ENCODE data around the gene TNFRSF9. TPM values are rescaled to one million over a fixed set of nuclear protein-coding genes. Genes with fewer than 3 reads are reported as not detected.

Gene TNFRSF9
- polyA plus RNA-seq, 1 experiment, result 0.94 TPM

DNA sequence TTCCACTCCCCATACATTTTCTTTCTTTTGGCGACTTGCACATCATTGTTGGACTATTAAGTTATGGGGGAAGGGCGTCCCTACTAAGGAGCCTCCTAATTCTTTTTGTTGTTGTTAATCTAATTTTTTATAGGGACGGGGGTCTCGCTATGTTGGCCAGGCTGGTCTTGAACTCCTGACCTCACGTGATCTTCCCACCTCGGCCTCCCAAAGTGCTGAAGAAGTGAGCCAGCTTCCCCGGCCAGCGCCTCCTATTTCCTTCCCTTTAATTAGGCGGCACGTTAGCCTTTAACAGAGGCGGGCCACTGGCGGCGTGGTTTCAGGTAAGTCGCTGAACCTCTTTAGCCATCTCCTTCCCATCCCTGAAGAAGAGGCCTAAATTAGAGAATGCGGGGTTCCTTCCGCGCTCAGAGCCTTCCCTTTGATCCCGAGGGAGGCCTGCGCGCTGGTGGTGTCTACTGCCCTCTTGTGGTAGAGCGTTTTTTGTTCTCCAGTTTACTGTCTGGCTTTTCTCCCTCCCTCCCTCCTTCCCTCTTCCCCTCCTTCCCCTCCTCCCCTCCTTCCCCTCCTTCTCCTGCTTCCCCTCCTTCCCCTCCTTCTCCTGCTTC is 38.1 kb downstream of the TNFRSF9 start:
- CTCF ChIA-PET, result interaction anchor here (0.7 to 4.8 kb wide), 11 partner anchors 10 to 238 kb away, joined by 3 to 34 read pairs (median 5); no protein-coding TSS in a partner anchor
- TF ChIP-seq, protein P1, sequence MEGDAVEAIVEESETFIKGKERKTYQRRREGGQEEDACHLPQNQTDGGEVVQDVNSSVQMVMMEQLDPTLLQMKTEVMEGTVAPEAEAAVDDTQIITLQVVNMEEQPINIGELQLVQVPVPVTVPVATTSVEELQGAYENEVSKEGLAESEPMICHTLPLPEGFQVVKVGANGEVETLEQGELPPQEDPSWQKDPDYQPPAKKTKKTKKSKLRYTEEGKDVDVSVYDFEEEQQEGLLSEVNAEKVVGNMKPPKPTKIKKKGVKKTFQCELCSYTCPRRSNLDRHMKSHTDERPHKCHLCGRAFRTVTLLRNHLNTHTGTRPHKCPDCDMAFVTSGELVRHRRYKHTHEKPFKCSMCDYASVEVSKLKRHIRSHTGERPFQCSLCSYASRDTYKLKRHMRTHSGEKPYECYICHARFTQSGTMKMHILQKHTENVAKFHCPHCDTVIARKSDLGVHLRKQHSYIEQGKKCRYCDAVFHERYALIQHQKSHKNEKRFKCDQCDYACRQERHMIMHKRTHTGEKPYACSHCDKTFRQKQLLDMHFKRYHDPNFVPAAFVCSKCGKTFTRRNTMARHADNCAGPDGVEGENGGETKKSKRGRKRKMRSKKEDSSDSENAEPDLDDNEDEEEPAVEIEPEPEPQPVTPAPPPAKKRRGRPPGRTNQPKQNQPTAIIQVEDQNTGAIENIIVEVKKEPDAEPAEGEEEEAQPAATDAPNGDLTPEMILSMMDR (IDR thresholded peaks at IDR 0.05; ENCODE audit: low read depth, low read length), result peak; percentile 79
- Histone ChIP-seq H3K4me3 (ENCODE audit: low read depth, low read length) (no peak overlapping the region), H3K9me3 (ENCODE audit: control insufficient read depth, insufficient read depth, low read length) (no peaks in the 10 kb centered on the region), H3K27ac (ENCODE audit: low read depth, low read length) (no peak overlapping the region), H3K27me3 (ENCODE audit: control insufficient read depth, insufficient read depth, low read length) (no peaks in the 10 kb centered on the region)
- POLR2A ChIA-PET, result no interaction called here
- peak; percentile 46 for DNase-seq (ENCODE audit: low read depth, low spot score)

DNA sequence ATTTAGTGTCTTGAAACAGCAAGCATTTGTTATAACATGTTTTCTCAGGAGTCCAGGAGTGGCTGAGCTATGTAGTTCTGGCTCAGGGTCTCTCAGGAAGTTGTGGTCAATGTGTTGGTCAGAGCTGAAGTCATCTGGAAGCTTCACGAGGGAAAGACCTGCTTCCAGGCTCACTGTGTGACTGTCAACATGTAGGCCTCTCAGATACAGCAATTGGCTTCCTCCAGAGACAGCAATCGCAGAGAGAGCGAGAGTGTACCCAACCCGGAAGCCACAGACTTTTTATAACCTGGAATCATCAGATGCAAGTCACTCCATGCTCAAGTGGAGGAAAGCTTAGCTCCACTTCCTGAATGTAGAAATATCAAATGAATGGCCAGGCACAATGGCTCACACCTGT is 40.9 kb downstream of the TNFRSF9 start:
- Histone ChIP-seq H3K4me3 (ENCODE audit: low read depth, low read length) (no peak overlapping the region), H3K9me3 (ENCODE audit: control insufficient read depth, insufficient read depth, low read length) (no peaks in the 10 kb centered on the region), H3K27ac (ENCODE audit: low read depth, low read length) (no peak overlapping the region), H3K27me3 (ENCODE audit: control insufficient read depth, insufficient read depth, low read length) (no peaks in the 10 kb centered on the region)
- CTCF ChIA-PET, result interaction anchor here (1.0 to 4.8 kb wide), 2 partner anchors 146 to 232 kb away, joined by 3 to 34 read pairs; no protein-coding TSS in a partner anchor
- no peak for DNase-seq (ENCODE audit: low read depth, low spot score)
- TF ChIP-seq, protein P1 (IDR thresholded peaks at IDR 0.05; ENCODE audit: low read depth, low read length), result no peak
- POLR2A ChIA-PET, result no interaction called here

DNA sequence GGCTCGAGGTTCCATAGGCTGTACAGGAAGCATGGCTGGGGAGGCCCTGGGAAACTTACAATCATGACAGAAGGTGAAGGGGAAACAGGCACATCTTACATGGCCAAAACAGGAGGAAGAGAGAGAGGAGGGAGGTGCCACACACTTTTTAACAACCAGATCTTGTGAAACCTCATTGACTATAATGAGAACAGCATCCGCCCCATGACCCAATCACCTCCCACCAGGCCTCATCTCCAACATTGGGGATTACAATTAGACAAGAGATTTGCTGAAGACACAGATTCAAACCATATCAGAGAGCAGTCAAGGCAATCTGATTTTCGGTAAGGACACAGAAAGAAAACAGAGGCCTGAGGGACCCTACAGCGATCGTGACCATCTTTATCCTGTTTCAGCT is 41.7 kb downstream of the TNFRSF9 start:
- ChIA-PET POLR2A (no interaction called here), CTCF (interaction anchor here (4.8 kb wide), 1 partner anchor 231 kb away, joined by 34 read pairs; no protein-coding TSS in a partner anchor)
- TF ChIP-seq, protein P1 (IDR thresholded peaks at IDR 0.05; ENCODE audit: low read depth, low read length), result no peak
- Histone ChIP-seq H3K27me3 (ENCODE audit: control insufficient read depth, insufficient read depth, low read length) (no peaks in the 10 kb centered on the region), H3K4me3 (ENCODE audit: low read depth, low read length) (no peak overlapping the region), H3K27ac (ENCODE audit: low read depth, low read length) (no peak overlapping the region), H3K9me3 (ENCODE audit: control insufficient read depth, insufficient read depth, low read length) (no peaks in the 10 kb centered on the region)
- DNase-seq (ENCODE audit: low read depth, low spot score), result no peak

DNA sequence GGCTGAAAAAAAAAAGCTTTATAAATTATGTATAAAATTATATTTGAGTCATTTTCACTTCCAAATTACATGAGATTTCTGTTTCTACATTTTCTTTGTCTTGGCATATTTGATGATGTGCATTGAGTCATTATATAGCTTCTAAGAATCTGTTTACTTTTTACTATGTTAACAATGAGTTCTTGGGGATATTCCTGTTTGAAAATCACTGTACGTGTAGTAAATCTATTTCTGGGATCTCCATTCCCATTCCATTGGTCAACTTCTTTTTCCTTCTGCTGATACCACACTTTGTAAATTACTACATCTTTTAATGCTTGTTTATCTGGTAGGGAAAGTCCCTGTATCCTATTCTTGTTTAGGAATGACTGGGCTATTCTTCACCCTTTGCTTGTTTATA is 43.6 kb downstream of the TNFRSF9 start:
- DNase-seq (ENCODE audit: low read depth, low spot score), result no peak
- TF ChIP-seq, protein P1 (IDR thresholded peaks at IDR 0.05; ENCODE audit: low read depth, low read length), result no peak

DNA sequence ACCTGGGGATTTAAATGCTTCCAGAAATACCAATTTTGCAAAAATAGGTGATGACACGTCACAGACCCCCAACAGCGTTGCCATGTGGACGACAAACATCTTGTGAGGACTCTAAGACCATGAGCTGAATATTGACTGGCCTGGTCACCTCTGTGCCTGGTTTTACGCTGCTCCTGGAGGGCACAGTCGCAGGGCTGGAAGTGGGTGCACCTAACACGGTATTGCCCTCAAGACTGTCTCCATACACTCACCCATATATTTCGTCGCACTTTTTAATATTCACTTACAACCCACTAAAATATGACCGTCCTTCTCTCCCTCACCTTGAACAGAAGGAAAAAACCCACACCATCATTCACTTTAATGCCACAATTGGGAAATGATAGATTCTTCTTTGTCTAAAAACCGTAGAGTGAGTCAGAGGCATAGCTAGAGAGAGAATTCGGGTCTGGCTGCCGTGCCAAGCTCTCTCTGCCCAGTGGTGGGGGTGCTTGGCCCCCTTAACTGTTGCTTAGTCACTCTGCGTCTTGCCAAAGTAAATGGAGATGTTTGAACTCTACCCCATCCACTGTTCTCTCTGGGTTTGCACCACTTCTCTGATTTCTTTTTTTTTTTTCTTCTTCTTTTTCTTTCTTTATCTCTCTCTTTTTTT is 47.0 kb downstream of the TNFRSF9 start:
- TF ChIP-seq, protein P1 (IDR thresholded peaks at IDR 0.05; ENCODE audit: low read depth, low read length), result no peak
- H3K27ac ChIP-seq (ENCODE audit: low read depth, low read length), result no peak overlapping the region

More for the DNA sequence above, 43.6 kb downstream of the TNFRSF9 start:
- no peak overlapping the region for H3K27ac ChIP-seq (ENCODE audit: low read depth, low read length)
- POLR2A ChIA-PET, result no interaction called here
- no peaks in the 10 kb centered on the region for H3K27me3 ChIP-seq (ENCODE audit: control insufficient read depth, insufficient read depth, low read length)
- no peak overlapping the region for H3K4me3 ChIP-seq (ENCODE audit: low read depth, low read length)
- H3K9me3 ChIP-seq (ENCODE audit: control insufficient read depth, insufficient read depth, low read length), result no peaks in the 10 kb centered on the region
- CTCF ChIA-PET, result interaction anchor here (1.1 to 1.2 kb wide), 2 partner anchors 145 to 229 kb away, joined by 4 to 5 read pairs; no protein-coding TSS in a partner anchor

More for the DNA sequence above, 47.0 kb downstream of the TNFRSF9 start:
- Histone ChIP-seq H3K4me3 (ENCODE audit: low read depth, low read length) (no peak overlapping the region), H3K27me3 (ENCODE audit: control insufficient read depth, insufficient read depth, low read length) (no peaks in the 10 kb centered on the region), H3K9me3 (ENCODE audit: control insufficient read depth, insufficient read depth, low read length) (no peaks in the 10 kb centered on the region)
- POLR2A ChIA-PET, result interaction anchor here (0.6 to 1.4 kb wide), 3 partner anchors 21 to 48 kb away, joined by 3 to 4 read pairs (median 4); no protein-coding TSS in a partner anchor
- DNase-seq (ENCODE audit: low read depth, low spot score), result peak; percentile 46
- CTCF ChIA-PET, result interaction anchor here (0.8 to 0.9 kb wide), 2 partner anchors 120 to 142 kb away, joined by 3 to 4 read pairs; no protein-coding TSS in a partner anchor

Measured in AG04450 (cell line).